SKM-1 treated with dmso at 0.1 percent for 144 hours (cell line): ENCODE measurements around the gene OGT.
"Not testable (repeated sequence)": the region's sequence is repeated elsewhere in the genome, so short reads cannot be mapped to it uniquely, and the experiment has no call there.

Source experiments
- DNase-seq: peaks from one replicate; lab custom pipeline; 2025; ENCODE audit not compliant: unreplicated experiment; lab: John Stamatoyannopoulos, UW

The OGT gene

GRCh38 chrX:71579990-71580380, 47.1 kb downstream of the OGT start:
- no peak for DNase-seq

- no peak for DNase-seq
Observed at GRCh38 chrX:71581210-71581609, 48.3 kb downstream of the OGT start.

- DNase-seq, result no peak
Observed at GRCh38 chrX:71586929-71587328, 54.0 kb downstream of the OGT start.

GRCh38 chrX:71593210-71593609, 60.3 kb downstream of the OGT start:
- DNase-seq, result not testable (repeated sequence)

- no peak for DNase-seq
Observed at GRCh38 chrX:71599965-71600364, 67.1 kb downstream of the OGT start.

GRCh38 chrX:71603618-71604017, 70.7 kb downstream of the OGT start:
- no peak for DNase-seq

- DNase-seq, result no peak
Observed at GRCh38 chrX:71604141-71604540, 71.2 kb downstream of the OGT start.

- DNase-seq, result no peak
Observed at GRCh38 chrX:71604796-71605568, 72.1 kb downstream of the OGT start.

GRCh38 chrX:71606536-71607216, 73.8 kb downstream of the OGT start:
- no peak for DNase-seq

- DNase-seq, result no peak
Observed at GRCh38 chrX:71607488-71607887, 74.6 kb downstream of the OGT start.

- DNase-seq, result no peak
Observed at GRCh38 chrX:71609095-71609750, 76.3 kb downstream of the OGT start.

- DNase-seq, result not testable (repeated sequence)
Observed at GRCh38 chrX:71611736-71612135, 78.8 kb downstream of the OGT start.

GRCh38 chrX:71612256-71612655, 79.4 kb downstream of the OGT start:
- DNase-seq, result no peak

- no peak for DNase-seq
Observed at GRCh38 chrX:71615056-71615455, 82.2 kb downstream of the OGT start.

- no peak for DNase-seq
Observed at GRCh38 chrX:71615954-71616353, 83.0 kb downstream of the OGT start.

- DNase-seq, result no peak
Observed at GRCh38 chrX:71616672-71617529, 84.0 kb downstream of the OGT start.

- no peak for DNase-seq
Observed at GRCh38 chrX:71617742-71618141, 84.8 kb downstream of the OGT start.

GRCh38 chrX:71618303-71618721, 85.4 kb downstream of the OGT start, which contains the start of gene CXCR3:
Gene CXCR3 (minus strand): TSS chrX:71618511. CDS start chrX:71618449, 62 bp downstream.
- peak; percentile 73 for DNase-seq

- DNase-seq, result no peak
Observed at GRCh38 chrX:71618787-71619186, 85.9 kb downstream of the OGT start.

GRCh38 chrX:71619193-71619592, 86.3 kb downstream of the OGT start:
- no peak for DNase-seq

- no peak for DNase-seq
Observed at GRCh38 chrX:71619986-71620385, 87.1 kb downstream of the OGT start.
